Testis (tissue), 2 donors: ENCODE results near the gene PCDHB10.

ENCODE experiments used
- POLR2A ChIP-seq: fragments of 450-650 bp; IDR thresholded peaks from one replicate; pipeline ENCODE4 v1.6.1; 2017; ENCODE audit warnings: antibody characterized with exemption, mild to moderate bottlenecking, moderate library complexity
- TF ChIP-seq, protein P1 (sequence below), 3 experiments: fragments of 450-650 bp in 2 of 3; fragments of 200-600 bp in 1 of 3; sonication (generic) in 1 of 3; IDR thresholded peaks; one replicate each; pipeline ENCODE4 v1.5.1; 2016 to 2019; ENCODE audit warnings: antibody characterized with exemption in 3 of 3, mild to moderate bottlenecking in 2 of 3, moderate library complexity in 1 of 3

DNA sequence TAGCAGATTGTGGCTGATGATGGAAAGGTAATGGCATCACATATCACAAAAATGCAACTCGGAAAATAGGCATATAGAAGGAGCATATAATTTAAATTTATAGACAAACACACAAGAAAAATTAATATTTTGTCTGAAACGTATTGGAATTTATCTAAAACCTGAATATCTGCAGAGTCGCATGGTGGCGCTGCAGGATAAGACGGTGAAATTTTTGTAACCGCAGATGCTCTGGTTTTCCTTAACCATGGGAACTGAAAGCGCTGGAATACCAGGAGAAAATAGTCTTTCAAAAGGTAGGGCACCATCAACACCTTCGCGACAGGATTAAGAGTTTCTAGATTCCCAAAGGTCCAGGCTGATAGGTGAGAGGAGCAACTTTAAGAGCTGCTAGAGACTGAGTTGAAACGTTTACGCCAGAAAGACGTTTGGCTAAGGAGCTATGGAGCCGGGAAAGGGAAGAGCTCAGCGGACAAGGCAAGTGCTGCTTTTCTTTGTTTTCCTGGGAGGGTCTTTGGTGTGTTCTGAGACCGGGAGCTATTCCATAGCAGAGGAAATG, 42.0 kb downstream of the PCDHB10 start:
- TF ChIP-seq, protein P1, sequence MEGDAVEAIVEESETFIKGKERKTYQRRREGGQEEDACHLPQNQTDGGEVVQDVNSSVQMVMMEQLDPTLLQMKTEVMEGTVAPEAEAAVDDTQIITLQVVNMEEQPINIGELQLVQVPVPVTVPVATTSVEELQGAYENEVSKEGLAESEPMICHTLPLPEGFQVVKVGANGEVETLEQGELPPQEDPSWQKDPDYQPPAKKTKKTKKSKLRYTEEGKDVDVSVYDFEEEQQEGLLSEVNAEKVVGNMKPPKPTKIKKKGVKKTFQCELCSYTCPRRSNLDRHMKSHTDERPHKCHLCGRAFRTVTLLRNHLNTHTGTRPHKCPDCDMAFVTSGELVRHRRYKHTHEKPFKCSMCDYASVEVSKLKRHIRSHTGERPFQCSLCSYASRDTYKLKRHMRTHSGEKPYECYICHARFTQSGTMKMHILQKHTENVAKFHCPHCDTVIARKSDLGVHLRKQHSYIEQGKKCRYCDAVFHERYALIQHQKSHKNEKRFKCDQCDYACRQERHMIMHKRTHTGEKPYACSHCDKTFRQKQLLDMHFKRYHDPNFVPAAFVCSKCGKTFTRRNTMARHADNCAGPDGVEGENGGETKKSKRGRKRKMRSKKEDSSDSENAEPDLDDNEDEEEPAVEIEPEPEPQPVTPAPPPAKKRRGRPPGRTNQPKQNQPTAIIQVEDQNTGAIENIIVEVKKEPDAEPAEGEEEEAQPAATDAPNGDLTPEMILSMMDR (IDR thresholded peaks at IDR 0.05): peak; percentile 38 to 65 (median 56)
- TF ChIP-seq POLR2A: no peak
